Panc1 (cell line): ENCODE results near the gene ZNF366.

Experiments
- POLR2AphosphoS5 ChIP-seq: IDR thresholded peaks from 2 replicates; pipeline ENCODE4 v1.6.1; 2012; ENCODE audit warnings: mild to moderate bottlenecking, low read depth, low read length, moderate library complexity
- TF ChIP-seq, protein P1 (sequence below): fragments of 450-650 bp; IDR thresholded peaks from 2 replicates; pipeline ENCODE4 v1.5.1; 2017; ENCODE audit warnings: mild to moderate bottlenecking

DNA sequence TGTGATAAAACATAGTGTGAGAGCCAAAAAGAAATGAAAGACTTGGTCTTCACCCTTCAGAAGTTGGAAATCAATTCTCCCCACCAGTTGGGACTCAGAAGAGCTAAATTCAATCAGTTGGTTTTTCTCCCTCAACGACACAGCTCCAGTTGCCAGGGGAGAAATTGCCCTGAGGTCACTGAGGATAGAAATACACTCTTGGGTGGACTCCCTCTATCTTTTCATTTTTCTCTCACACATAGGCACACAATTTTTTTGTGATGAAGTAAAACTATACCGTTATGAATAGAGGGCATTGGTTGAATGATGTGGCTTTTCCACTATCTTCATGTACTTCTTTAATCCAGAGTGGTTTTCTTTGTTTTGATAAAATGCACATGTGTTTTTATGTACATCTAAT, 80.2 kb downstream of the ZNF366 start:
- no peak for TF ChIP-seq POLR2AphosphoS5
- TF ChIP-seq, protein P1, sequence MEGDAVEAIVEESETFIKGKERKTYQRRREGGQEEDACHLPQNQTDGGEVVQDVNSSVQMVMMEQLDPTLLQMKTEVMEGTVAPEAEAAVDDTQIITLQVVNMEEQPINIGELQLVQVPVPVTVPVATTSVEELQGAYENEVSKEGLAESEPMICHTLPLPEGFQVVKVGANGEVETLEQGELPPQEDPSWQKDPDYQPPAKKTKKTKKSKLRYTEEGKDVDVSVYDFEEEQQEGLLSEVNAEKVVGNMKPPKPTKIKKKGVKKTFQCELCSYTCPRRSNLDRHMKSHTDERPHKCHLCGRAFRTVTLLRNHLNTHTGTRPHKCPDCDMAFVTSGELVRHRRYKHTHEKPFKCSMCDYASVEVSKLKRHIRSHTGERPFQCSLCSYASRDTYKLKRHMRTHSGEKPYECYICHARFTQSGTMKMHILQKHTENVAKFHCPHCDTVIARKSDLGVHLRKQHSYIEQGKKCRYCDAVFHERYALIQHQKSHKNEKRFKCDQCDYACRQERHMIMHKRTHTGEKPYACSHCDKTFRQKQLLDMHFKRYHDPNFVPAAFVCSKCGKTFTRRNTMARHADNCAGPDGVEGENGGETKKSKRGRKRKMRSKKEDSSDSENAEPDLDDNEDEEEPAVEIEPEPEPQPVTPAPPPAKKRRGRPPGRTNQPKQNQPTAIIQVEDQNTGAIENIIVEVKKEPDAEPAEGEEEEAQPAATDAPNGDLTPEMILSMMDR = no peak
